Gastrocnemius medialis (tissue), 4 donors: ENCODE data around the gene RUNX3.

Source experiments
- POLR2A ChIP-seq, 2 donors: fragments of 450-650 bp; IDR thresholded peaks; one replicate each; pipeline ENCODE4 v1.6.1; 2017; ENCODE audit warnings: antibody characterized with exemption in 2 of 2, mild to moderate bottlenecking in 2 of 2, moderate library complexity in 2 of 2
- TF ChIP-seq, protein P1 (sequence below), 5 experiments: fragments of 450-650 bp in 3 of 5; fragments of 200-600 bp in 2 of 5; sonication (generic) in 2 of 5; IDR thresholded peaks in 4 of 5; conservative IDR thresholded peaks in 1 of 5; 1 replicate in 4 of 5; 2 replicates in 1 of 5; pipeline ENCODE4 v1.5.1; 2016 to 2019; ENCODE audit warnings: antibody characterized with exemption in 5 of 5, mild to moderate bottlenecking in 3 of 5, moderate library complexity in 3 of 5

DNA sequence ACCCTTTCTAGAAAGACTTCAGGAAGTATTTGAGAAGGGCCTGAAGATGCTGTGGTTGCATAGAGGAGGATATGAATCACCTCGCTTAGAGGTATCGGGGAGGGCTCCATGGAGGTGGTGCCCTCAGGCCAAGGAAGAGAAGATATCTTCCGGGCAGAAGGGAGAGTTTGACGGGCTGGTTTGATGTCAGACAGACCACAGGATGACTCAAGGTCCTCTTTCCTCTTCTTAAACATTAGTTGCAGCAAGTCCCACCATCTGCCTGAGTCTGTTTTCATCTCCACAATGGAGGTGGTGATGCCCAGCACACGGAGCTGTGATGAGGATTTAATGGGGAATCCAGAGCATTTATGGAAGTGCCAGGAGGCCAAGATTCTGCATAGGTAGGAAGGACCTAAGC is 25.1 kb upstream of the RUNX3 start:
- TF ChIP-seq, protein P1, sequence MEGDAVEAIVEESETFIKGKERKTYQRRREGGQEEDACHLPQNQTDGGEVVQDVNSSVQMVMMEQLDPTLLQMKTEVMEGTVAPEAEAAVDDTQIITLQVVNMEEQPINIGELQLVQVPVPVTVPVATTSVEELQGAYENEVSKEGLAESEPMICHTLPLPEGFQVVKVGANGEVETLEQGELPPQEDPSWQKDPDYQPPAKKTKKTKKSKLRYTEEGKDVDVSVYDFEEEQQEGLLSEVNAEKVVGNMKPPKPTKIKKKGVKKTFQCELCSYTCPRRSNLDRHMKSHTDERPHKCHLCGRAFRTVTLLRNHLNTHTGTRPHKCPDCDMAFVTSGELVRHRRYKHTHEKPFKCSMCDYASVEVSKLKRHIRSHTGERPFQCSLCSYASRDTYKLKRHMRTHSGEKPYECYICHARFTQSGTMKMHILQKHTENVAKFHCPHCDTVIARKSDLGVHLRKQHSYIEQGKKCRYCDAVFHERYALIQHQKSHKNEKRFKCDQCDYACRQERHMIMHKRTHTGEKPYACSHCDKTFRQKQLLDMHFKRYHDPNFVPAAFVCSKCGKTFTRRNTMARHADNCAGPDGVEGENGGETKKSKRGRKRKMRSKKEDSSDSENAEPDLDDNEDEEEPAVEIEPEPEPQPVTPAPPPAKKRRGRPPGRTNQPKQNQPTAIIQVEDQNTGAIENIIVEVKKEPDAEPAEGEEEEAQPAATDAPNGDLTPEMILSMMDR (IDR thresholded peaks at IDR 0.05 in 4 of 5, conservative IDR thresholded peaks at IDR 0.05 in 1 of 5): no peak
- TF ChIP-seq POLR2A (IDR thresholded peaks at IDR 0.05): no peak
